GM12891 (cell line): ENCODE measurements around the gene BLOC1S4.

ENCODE experiments used
- DNase-seq: peaks from one replicate; pipeline ENCODE4 v3.0.0; 2011; ENCODE audit warnings: low spot score; ENCODE audit not compliant: insufficient read length
- FAIRE-seq: peaks from 2 replicates; lab custom pipeline; 2011; peaks lifted over from hg19 to GRCh38; lab: Jason Lieb, UNC
- PAX5 ChIP-seq: IDR thresholded peaks from 2 replicates; pipeline ENCODE4 v1.6.1; 2011; ENCODE audit warnings: low read length, moderate library complexity, mild to moderate bottlenecking; ENCODE audit not compliant: insufficient read depth, severe bottlenecking
- POLR2A ChIP-seq: IDR thresholded peaks from 2 replicates; pipeline ENCODE4 v1.6.1; 2011; ENCODE audit warnings: low read depth, low read length, control low read depth
- POLR2AphosphoS5 ChIP-seq: IDR thresholded peaks from 2 replicates; pipeline ENCODE4 v1.6.1; 2011; ENCODE audit warnings: low read depth, low read length, control low read depth
- POU2F2 ChIP-seq: IDR thresholded peaks from 2 replicates; pipeline ENCODE4 v1.6.1; 2011; ENCODE audit warnings: low read depth, mild to moderate bottlenecking, control low read depth, low read length, moderate library complexity
- SPI1 ChIP-seq: IDR thresholded peaks from 2 replicates; pipeline ENCODE4 v1.6.1; 2011; ENCODE audit warnings: low read depth, low read length, control low read depth
- TAF1 ChIP-seq: IDR thresholded peaks from 2 replicates; pipeline ENCODE4 v1.6.1; 2011; ENCODE audit warnings: low read depth, low read length, control low read depth

BLOC1S4 gene

DNA sequence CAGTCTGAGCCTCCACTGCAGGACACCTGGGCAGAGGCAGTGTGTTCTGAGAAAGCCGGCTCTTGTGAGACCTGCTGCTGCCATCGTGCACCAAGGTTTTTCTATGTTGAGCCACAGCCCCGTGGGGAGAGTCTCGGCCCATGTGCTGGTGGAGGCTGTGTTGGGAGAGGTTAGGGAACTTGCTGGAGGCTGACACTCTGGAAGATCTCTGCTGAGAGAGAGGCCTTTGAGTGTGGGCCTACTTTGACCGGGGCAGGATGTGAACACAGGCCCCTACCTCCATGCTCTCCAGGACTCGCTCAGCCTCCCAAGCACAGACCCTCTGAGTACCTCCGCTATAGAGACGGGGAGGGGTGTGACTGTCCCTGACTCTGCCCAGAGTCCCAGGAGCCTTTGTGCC, 23.6 kb upstream of the BLOC1S4 start:
- DNase-seq (no peak), FAIRE-seq (no peak)
- no peak for TF ChIP-seq POLR2A
- no peak for TF ChIP-seq TAF1
- no peak for TF ChIP-seq SPI1
- no peak for TF ChIP-seq POLR2AphosphoS5
- no peak for TF ChIP-seq POU2F2
- no peak for TF ChIP-seq PAX5

DNA sequence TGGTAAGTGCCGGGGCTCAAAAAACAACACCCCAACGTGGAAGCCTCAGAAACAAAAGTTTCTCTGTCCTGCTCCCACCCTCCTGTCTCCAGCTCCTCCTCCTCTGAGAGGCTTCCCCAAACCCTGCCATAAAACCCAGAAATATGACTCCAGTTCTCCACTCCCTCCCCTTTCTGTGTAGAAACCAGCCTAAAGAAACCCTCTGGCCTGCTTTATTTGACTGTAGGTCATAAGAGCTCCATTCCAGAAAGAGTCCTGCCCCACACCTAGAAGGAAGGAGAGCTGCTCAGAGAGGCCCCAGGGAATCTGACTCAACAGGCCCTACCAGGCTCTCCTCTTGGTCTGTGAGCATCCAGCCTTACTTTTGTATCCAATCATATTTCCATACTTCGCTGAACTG, 23.2 kb upstream of the BLOC1S4 start:
- TF ChIP-seq POU2F2 (no peak), SPI1 (no peak), POLR2AphosphoS5 (no peak), PAX5 (no peak), POLR2A (no peak), TAF1 (no peak)
- no peak for FAIRE-seq
- no peak for DNase-seq

DNA sequence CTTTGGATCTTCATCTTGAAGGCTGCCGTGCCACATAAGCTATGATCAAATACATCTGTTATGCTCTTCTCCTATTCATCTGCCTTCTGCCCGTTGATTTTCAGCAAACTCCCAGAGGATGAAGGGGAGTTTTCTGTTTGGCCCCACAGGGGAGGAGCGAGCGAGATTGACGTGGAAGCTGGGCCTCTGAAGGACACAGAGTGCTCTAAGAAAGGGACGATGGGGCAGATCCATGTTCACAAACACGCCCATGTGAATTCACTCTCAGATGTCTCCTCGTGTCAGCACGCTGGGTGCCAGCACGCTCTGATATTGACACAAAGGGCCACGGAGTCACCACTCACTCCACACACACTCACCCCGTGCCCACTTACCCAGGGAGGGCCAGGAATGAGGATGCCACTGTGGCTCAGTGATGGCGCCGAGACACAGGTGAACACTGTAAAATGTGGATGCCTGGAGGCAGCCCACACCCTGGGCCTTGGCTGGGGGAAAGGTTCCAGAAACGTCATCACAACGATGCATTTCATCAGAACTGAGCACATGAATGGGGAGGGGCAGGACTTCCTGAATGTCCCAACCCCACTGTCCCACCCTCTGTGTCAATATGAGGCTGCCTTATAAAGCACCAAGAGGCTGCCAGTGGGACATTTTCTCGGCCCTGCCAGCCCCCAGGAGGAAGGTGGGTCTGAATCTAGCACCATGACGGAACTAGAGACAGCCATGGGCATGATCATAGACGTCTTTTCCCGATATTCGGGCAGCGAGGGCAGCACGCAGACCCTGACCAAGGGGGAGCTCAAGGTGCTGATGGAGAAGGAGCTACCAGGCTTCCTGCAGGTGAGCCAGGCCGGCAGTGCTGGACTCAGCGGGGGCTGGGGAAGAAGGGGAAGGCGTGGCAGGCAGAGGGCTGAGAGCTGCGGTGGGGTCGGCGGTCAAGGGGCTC, 22.5 kb upstream of the BLOC1S4 start, which contains the start of gene S100P:
Gene S100P (plus strand): TSS at position 648 of the 946 bp plus-strand sequence. CDS start 55 bp downstream, at position 703.
- FAIRE-seq, result no peak
- no peak for DNase-seq
- TF ChIP-seq POU2F2 (no peak), POLR2AphosphoS5 (no peak), PAX5 (no peak), SPI1 (no peak), TAF1 (no peak), POLR2A (no peak)

DNA sequence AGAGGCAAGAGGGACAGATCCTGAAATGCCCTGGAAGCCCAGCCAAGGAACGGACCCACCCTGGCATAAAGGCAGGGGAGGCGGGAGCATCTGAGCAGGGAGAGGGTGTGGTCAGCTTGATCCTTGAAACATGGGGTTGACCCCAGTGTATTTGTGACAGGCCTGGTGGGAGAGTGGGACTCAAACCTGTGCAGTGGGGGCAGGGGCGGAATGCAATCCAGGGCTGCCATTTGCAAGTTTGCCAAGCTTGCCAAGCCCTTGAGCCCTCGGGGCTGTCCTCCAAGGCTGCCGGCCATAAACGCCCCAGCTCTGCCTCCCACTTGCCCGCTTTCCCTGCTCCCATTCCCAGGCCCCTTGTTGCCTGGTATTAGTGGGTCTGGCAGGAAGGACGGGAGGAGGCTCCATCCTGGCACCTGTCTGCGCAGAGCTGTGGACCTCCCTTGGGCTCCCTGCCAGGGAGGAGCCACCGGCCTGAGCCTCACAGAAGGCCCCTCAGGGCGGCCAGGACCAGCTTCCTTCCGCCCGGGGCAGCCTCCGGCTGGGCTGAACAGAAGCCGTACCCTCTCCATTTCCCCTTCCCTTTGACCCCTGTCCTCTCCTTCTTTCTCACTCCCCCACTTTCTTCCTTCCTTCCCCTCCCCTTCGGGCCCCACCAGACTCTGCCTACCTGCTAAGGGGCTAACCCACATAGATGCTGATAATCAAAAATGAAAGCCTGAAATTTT, 21.6 kb upstream of the BLOC1S4 start:
- FAIRE-seq (no peak), DNase-seq (no peak)
- TF ChIP-seq POLR2A (no peak), POLR2AphosphoS5 (no peak), TAF1 (no peak), SPI1 (no peak), POU2F2 (no peak), PAX5 (no peak)

DNA sequence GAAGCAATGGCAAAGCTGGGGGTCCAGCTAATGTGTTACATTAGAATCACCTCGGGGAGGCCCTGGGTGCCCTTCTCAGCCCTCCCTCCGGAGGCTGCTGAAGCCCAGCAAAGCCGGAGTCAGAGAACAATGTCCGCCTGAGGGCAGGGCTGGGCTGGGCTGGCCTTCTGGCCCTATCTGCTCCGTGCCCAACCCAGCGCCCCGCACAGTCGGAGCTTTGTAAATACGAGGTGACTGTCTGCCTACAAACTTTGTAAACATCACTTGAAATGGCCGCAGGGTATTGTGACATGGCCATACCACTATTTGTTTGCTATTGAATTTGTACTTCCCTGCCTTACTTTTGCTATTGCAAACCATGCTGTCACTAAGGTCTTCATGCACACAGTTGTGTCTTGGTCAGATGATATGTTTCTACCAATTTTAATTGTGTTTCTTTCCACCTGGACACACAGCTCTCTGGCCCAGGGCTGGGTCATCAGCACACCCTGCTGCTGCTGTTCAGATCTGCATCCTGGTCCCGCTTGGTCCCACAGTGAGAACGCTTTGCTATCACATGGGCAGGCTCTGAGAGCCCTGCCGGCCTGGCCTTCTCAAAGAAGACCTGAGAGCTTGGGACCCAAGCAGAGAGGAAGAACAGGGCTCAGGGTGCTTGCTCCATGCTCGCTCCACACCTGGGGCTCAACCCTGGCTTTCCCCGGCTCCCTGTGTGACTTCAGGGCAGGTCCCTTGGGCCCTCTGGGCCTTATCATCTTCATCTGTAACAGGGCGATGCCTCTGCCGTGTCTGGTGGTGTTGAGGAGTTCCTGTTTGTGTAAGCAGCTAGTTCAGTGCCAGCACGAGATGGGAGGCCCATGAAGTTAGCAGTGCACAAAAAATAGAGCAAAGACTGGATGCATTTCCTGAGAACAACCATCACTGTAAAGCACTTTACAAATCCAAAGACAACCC, 20.0 kb upstream of the BLOC1S4 start:
- no peak for FAIRE-seq
- DNase-seq, result no peak

DNA sequence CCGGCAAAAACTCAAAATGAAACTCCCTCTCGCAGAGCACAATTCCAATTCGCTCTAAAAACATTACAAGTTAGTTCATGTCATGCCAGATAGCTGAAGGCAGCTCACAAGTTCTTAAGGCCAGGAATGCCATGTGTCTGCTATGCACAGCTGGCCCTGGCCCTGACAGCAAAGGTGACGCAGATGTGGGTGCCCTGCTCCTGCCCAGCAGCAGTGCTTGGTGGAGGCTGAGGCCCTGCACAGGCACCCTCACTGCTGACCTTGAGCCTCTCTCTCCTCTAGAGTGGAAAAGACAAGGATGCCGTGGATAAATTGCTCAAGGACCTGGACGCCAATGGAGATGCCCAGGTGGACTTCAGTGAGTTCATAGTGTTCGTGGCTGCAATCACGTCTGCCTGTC, 19.4 kb upstream of the BLOC1S4 start:
- no peak for TF ChIP-seq PAX5
- no peak for TF ChIP-seq SPI1
- no peak for TF ChIP-seq TAF1
- no peak for TF ChIP-seq POLR2AphosphoS5
- TF ChIP-seq POLR2A, result no peak
- no peak for TF ChIP-seq POU2F2
- FAIRE-seq, result no peak

More for the DNA sequence above, 20.0 kb upstream of the BLOC1S4 start:
- TF ChIP-seq POLR2A (no peak), TAF1 (no peak), POU2F2 (no peak), SPI1 (no peak), PAX5 (no peak), POLR2AphosphoS5 (no peak)

DNA sequence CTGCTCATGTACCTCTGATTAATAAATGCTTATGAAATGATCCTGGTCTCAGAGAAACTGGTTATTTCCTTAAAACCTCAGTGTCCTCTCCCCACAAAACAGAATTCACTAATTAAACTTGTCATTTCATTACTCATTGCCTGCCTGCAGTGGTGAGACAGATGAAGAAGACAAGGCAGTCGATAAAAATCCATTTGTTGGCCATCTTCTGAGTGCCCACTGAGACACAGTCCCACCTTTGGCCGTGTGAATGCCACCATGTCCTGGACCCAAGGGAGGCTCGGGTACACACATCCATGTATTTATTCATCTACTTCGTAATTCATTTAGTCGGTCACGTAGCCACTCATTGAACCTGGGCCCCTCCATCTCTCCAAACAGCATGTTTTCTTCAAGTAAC, 18.8 kb upstream of the BLOC1S4 start:
- TF ChIP-seq SPI1 (no peak), TAF1 (no peak), PAX5 (no peak), POU2F2 (no peak), POLR2AphosphoS5 (no peak)
- no peak for FAIRE-seq
- DNase-seq, result no peak

More for the DNA sequence above, 19.4 kb upstream of the BLOC1S4 start:
- DNase-seq, result no peak

DNA sequence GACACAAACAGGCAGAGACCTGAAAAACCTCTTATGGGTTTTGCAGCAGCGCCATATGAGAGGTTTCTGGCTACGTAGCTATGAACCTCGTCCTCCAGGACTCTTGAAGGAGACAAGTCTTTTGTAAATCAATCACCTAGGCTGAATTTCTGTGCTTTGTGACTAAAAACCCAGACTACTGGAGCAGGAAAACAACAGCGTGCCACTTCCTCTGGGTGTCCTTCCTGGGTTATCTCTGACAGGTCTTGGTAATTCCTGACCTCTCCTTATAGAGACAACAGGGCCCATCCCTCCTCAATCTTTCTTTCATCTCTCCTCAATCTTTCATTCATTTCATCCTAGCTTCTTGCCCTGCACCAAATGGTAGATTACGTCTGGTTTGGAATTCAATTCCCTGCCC, 16.6 kb upstream of the BLOC1S4 start:
- TF ChIP-seq POU2F2 (no peak), TAF1 (no peak), POLR2AphosphoS5 (no peak), PAX5 (no peak), SPI1 (no peak), POLR2A (no peak)
- FAIRE-seq (no peak), DNase-seq (no peak)
